Medulla oblongata (tissue), 1 donor: ENCODE results near the gene KRT32.

Experiments used
- DNase-seq: peaks from one replicate; pipeline ENCODE4 v3.0.0-alpha.2; 2015; ENCODE audit errors: extremely low spot score

KRT32 gene

DNA sequence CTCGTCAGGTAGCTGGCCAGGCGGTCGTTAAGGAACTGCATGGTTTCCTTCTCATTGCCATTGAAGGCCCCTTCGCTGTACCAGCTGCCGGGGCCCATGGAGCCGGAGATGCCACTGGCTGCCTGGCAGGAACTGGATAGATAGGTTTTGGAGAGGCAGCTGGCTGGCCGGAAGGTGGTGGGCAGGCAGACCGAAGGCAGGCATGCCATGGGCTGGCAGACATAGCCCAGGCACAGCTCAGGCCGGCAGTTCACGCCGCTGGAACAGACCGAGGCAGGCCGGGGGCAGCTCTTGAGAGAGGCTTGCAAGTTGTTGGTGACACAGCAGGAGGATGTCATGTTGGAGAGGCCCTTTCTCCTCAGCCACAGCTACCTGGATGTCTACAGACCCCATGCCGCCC lies at the start of gene KRT32:
Gene KRT32, minus strand, starts transcription at position 399 of the 400 bp plus-strand sequence. Its CDS starts 61 bp downstream, at position 338.
- no peak for DNase-seq

DNA sequence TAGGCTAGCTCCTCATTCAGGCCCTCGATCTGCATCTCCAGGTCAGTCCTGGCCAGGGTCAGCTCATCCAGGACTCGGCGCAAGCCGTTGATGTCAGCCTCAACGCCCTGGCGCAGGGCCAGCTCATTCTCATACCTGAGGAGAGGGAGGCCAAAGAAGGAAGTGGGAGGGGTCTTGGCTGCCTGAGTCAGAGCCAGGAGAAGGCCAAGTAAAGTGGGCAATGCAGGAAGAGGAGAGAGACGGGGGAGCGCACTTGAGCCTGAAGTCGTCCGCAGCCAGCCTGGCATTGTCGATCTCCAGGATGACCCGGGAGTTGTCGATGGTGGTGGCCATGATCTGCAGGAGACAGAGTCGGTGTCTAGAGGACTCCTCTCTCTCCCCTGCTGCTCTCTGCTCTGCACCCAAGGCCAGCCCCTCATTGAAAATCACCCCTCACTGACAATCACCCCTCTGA lies 49.7 kb upstream of the KRT32 start:
- DNase-seq, result no peak

DNA sequence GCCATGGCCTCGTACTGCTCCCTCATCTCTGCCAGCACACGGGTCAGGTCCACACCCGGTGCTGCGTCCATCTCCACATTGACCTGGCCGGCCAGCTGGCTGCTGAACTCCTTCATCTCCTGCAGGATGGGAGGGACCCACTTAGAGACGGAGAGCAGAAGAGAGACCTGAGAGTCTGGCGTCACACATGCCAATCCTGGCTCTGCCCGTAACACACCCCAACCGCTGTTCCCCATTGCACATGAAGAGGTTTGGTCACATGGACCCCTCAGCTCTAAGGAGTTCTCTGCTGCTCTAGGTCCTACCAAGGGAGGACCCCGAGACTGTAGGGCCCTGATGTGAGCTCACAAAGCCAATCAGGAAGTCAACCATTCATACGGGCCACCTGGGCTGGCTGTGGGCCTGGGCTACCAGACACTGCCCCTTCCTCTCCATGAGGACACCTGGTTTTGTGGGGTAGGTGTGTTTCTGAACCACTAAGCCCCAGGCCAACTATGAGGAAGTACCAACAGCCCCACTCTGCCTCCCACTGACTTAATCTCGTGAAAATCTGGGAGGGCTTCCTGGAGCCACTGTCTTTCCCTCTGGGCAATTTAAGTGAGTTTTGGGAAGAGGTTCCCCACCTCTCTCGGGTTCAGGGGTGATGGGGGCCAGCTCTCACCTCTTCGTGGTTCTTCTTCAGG lies 49.1 kb upstream of the KRT32 start:
- no peak for DNase-seq

DNA sequence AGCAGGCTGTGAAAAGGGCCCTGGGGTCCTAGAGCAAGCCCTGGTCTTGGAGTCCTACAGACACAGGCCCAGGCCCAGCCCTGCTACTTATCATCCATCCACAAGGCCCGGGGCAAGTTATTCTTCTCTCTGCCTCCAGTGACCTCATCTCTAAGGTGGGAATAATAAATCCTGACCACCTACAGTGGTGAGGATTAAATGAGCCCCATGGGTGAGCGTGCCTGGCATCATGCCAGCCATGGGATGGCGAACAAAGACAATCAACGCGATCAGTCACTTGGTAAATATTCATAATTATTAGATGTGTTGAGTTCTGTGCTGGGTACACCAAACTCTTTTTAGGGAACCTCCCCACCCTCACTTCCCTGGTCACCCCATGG lies 46.0 kb upstream of the KRT32 start:
- DNase-seq, result no peak

DNA sequence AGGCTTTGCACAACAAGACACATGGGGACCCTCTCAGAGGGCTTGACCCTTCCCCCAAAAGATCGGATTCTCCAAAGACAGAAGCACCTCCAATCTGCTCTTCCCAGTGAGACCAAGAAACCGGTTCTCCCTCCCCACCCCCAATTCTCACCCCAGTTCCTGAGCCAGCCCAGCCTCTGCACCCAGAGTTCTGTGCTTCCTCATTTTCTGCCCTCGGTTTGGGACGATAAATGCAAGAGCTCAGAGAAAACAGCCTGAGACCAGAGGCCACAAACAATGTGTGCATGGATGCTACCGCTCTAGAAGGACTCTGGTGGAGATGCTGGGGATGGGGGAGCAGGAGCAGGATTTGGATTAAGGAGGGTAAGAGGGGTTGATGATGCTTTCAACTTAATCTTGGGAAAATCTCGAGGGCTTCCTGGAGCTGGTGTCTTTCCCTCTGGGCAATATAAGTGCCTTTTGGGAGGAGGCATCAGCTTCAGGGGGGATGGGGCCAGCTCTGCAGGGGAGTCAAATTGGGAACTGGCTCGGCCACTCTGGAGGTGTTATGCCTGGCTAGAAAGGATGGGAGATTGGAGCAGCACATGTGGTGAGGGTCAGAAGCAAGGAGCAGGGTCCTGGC lies 45.5 kb upstream of the KRT32 start:
- peak; percentile 31 for DNase-seq

DNA sequence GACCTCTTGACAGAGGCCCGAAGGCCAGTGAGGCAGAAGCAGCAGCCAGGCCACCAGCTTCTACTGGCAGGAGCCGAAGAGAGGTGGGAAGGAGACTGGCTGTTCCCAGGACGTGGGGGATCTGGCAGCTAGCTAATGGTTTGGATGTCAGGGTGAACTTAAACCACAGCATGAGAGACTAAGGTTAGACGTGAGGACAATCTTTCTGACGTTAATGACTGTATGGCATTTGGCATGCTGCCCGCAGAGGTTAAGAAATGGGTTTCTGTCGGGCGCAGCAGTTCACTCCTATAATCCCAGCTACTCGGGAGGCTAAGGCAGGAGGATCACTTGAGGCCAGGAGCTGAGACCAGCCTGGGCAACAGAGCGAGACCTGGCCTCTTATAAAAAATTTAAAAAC lies 44.5 kb upstream of the KRT32 start:
- no peak for DNase-seq

DNA sequence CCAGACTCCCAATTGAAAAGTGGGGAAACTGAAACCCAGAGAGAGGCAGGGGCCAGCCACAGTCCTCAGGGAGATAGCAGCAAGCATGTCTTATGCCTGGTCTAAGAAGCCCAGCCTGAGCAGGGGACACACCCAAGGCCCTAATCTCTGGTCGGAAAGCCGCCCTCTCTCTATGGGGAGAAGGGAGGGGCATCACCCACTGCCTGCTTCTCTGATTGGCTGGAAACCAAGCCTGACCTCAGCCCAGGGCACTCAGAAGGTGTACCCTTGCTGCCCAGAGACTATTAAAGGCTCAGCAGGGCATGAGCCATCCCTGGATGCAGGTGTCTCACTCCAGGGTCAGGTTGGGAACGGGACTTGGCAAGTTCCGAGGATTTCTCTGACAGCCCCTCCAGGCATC lies 43.9 kb upstream of the KRT32 start:
- DNase-seq, result no peak

DNA sequence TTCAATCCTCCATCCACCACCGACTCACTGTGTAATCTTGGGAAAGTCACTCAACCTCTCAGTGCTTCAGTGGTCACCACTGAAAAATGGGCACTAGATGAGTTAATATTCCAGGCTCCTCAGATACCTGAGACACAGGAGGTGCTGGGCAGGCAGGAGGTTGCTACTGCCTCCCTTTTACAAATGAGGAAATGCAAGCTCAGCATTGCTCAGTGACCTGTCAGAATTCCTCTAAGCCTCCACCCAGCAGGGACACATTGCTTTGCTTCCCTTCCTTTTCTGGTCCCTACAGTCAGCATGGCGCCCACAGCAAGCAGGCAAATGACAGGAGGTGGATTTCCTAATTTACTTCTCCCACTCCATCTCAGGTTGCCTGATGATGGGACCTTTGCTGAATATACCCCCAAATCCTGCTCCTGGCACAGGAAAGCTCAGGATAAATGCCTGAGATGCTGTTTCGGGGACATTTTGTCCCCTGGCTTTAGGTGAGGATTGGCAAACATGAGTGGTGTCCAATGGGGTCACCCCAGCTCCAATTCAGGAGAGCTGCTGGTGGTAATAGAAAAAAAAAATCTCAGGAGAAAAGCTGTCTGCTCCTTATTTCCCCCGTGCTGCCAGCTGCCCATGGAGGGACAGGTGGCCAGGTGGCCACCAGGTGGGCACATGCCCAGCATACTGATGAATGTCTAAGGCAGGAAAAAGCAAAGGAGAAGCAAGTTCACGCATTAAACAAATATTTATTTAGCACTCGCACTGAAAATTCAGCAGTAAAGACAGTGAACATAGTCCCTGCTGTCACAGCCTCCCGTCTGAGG lies 43.3 kb upstream of the KRT32 start:
- DNase-seq, result no peak

DNA sequence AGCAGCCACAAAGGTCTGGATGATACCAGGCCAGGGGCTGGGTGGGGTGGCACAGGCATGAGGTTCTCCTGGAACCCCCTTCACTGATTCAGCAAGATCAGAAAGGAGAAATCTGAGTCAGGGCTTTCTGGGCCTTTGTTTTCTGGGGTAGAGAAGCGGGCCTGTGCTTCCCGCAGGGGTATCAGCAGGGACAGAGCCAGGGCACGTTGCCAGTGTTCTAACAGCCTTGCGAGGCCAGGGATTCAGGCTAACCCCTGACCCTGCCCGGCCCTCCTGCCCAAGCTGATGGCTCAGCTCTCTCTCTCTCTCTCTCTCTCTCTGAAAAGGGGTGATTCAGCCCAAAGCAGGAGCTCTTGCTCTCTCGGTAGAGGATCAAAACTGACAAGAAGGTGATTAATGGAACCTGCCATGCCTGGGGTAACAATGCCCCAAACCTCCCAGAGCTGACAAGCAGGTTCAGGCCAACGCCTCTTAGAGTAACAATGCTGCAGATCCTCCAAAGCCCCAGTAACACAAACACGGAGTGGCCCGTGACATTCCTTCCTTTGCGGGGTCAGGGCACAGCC lies 40.2 kb upstream of the KRT32 start:
- DNase-seq, result no peak

DNA sequence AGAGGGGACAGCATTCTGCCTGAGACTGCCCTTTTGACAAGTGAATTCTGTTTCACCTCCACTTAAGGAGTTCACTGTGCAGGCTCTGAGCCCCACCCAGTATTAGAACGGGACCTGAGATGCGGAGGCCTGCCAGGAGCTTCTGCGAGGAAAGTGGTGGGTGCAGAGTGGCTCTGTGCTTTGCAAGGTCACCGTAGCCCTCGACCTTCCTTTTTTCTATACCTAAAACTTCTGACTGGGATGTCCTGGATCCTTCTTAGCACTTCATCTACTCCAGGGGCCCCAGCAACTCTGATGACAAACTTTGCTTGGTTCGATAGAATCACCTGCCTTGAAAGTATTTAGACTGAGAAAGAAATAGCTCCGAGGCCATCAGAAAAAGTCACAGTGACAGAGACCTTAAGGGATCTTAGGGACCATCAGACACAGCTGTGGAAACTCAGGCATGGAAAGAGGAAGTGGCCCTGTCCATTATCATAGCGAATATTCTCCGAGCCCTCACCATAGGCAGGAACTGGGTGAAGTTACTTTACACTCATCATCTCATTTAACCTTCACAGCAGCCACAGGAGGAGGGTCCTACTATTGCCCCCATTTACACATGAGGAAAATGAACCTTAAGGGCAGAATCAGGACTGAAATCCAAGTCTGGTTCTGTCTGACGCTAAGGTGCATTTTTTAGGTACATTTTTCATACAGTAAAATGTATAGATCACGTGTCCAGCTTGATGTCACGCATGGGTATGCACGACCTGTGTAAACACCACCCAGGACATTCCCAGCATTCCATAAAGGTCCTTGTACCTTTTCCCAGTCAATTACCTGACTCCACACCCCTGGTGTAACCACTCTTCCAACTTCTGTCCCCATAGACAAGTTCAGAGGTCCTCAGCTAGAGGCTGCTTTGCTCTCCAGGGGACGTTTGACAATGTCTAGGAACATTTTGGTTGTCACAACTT lies 38.9 kb upstream of the KRT32 start:
- DNase-seq, result peak; percentile 21

DNA sequence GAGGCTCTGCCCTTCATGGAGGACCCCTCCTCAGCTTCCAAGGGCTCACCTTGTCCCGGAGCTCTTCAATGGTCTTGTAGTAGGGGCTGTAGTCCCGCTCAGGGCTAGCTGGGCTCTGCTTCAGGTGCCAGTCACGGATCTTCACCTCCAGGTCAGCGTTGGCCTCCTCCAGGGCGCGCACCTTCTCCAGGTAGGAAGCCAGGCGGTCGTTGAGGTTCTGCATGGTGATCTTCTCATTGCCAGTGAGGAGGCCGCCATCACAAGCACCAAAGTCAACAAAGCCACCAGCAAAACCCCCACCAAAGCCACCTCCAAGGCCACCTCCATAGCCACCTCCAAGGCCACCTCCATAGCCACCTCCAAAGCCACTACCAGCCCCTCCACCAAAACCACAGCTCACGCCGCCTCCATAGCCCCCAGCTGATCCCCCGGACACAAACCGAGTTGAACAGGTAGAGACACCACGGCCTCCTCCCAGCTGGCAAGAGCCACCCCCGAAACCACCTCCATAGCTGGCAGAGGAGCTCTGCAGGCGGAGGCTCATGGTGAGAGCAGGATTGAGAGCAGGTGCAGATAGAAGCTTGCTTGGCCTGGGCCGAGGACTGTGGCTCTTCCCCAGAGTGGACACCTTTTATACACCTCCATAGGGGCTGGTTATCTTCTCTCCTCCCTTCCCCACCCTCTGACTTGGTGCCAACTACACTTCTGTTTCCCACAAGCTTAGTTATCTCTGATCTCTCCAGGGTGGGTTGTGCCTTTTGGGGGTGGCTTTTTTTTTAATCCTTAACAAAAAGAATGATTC lies 38.0 kb upstream of the KRT32 start, which contains the start of gene KRT13:
Gene KRT13, minus strand, starts transcription at position 606 of the 802 bp plus-strand sequence. Its CDS starts 62 bp downstream, at position 544.
- no peak for DNase-seq

DNA sequence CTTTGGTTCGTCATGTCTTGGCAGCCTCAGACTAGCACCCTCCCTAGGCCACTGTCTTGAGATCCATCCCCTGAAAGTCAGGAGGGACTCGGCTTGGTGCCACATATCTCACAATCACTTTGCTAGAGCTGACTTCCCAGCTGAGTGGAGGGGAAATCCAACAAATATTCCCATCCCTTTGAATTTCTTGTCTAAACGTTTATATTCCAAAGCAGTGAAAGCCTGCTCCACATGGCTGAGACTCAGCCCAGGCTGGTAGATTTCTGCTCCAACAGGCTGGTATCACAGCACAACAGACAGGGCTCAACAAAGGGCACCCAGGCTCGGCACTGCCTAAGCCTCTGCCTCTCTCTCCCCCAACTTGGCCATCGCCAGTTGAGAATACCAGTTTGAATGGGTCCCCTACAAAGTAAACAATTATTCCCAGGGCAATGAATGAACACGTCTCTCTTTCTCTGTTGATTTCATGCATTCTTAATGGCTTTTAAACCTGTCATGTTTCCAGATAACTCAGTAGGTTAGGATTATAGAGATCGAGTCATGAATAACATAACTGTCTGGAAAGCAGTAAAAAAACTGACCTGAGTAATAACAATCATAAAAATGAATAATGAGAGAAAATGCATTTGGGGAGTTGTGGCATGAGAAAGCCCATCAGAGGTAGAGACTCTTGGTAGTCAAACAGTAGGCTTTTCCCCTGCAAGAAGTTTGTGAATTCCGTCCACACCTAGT lies 37.2 kb upstream of the KRT32 start:
- no peak for DNase-seq

DNA sequence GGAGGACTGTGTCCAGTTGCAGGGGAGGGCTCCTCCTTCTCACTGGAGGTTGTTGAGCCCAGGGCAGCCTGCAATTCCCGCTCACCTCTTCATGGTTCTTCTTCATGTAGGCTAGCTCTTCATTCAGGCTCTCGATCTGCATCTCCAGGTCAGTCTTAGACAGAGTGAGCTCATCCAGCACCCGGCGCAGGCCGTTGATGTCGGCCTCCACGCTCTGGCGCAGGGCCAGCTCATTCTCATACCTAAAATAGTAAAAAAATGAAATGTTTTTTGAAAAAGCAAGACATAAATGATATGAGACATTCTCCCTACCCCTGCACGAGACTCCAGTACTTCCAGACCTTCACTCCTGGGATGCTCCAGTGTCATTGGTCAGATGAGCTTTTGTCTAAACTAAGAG lies 36.0 kb upstream of the KRT32 start:
- DNase-seq, result no peak

DNA sequence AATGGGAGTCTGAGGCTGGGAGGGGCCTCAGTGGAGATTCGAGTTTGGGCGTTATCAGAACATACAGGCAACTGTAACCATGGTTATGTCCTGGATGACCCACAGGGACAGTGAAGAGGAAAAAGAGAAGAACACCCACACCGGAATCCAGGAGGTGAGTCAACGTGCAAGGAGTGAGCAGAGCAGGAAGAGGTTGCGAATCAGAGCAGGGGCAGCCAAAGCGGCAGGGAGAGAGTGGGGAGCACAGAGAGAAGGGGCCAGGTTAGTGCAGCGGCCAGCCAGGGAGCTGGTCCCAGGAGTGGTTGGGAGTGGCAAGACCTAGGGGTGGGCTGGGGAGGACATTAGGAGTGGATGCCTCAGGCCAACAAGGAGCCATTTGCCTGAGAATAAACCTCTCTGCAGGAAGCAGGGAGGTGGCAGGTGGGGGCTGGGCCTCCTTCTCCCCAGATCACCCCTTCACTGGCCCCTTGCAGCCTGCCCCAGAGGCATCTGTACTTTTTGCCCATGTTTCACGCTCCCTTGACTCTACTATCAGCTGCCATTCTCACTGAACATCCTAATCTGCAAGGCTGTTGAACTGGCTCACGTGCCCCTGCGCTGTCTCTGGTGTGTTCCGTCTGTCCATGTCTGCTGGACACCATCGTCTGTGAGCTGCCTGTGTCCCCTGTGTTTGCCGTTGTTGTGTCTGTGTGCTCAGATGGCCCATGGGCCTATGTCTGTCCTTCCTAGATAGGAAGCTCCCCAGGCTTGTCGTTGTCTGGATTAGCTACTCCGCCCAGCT lies 33.1 kb upstream of the KRT32 start:
- DNase-seq, result no peak

DNA sequence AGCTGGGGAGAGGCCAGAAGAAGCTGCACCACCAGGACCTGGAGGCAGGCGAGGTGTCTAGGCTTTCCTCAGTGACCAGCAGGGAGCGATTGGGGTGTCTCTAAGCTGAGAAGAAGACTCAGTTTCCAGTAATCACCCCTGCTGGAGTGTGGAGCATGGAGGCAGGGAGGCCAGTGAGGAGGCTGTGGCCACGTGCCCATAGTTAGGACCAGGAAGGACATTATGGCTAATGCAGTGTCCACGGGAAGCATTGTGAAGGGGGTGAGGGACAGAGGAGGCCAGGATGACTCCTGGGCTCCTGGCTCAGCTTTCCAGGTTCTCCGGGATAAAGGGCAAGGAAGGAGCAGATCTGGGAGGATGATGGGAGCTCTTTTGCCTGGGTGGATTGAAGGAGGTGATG lies 32.5 kb upstream of the KRT32 start:
- DNase-seq, result no peak

DNA sequence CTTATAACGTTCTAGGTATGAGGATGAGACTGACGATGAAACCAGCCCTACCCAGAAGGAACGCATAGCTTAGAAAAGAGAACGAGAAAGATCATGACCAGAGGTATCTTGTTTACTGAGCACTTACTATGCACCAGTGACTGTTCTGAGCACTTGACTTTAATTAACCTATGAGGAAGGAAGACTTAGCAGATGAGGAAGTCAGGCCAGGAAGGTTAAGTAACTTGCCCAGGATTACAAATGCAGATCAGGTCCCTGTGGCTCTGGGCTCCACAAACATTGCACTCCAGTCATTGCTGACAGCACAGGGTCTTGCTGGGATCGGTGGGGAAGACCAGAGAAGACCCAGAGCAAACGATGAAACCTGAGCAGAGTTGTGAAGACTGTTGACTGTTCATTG lies 31.1 kb upstream of the KRT32 start:
- peak; percentile 16 for DNase-seq

DNA sequence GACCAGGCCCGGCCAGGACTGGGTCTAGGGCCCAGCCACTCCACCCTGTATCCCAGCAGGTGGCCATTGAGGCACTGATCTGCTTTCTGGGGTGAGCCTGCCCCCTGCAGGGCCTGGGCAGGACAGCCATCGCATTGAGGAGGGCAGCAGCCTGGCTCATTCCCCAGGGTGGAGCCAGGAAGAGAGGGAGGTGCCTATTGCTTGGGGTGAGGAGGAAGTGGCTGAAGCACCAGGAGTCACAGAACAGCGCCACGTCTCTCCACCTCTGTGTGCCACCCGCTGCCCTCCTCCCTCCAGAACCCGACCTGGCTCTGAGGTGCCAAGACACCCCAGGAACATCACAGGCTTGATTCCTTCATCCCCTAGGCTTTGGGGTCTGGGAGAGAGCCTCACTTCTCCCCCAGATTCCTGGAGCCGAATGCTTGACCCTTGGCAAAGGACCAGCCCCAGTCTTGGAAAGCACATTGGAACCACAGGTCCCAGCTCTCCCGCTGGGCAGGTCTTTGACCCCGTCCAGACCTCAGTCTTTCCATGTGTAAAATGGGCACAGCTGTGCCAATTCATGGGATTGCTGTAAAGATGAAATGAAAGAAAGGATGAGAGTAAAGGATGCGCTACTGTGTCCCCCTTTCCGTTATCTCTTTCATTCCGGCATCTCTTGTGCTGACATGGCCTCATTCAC lies 29.8 kb upstream of the KRT32 start:
- peak; percentile 55 for DNase-seq

DNA sequence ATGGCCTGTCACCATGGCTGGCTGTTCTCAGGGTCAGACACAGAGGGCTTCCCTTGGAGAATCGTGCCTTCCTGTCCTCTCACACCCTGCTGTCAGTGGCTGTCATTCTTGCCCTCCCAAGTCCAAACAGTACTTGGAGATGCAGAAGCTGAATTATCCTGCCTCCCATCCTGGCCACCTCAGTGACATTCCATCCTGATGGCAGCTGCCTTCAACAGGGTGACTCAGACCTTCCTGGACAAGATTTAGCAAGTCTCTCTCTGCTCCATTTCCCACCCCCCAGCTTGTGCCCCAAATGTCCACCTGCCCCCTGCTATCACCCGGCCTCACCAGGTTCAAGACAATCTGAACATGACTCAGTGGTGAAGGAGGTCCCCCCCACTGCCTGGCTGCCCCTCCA lies 27.3 kb upstream of the KRT32 start:
- no peak for DNase-seq
